GM12873 (cell line): Measurements from ENCODE around the gene VSTM2A.

Experiments used
- TF ChIP-seq, protein P1 (sequence below): IDR thresholded peaks from 2 replicates; pipeline ENCODE4 v1.5.1; 2012; ENCODE audit warnings: low read depth, mild to moderate bottlenecking, moderate library complexity, low read length, control low read depth; ENCODE audit not compliant: insufficient read depth; ENCODE audit errors: missing control alignments

The VSTM2A gene, protein sequence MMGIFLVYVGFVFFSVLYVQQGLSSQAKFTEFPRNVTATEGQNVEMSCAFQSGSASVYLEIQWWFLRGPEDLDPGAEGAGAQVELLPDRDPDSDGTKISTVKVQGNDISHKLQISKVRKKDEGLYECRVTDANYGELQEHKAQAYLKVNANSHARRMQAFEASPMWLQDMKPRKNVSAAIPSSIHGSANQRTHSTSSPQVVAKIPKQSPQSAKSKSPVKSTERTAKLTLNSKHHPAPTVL

DNA sequence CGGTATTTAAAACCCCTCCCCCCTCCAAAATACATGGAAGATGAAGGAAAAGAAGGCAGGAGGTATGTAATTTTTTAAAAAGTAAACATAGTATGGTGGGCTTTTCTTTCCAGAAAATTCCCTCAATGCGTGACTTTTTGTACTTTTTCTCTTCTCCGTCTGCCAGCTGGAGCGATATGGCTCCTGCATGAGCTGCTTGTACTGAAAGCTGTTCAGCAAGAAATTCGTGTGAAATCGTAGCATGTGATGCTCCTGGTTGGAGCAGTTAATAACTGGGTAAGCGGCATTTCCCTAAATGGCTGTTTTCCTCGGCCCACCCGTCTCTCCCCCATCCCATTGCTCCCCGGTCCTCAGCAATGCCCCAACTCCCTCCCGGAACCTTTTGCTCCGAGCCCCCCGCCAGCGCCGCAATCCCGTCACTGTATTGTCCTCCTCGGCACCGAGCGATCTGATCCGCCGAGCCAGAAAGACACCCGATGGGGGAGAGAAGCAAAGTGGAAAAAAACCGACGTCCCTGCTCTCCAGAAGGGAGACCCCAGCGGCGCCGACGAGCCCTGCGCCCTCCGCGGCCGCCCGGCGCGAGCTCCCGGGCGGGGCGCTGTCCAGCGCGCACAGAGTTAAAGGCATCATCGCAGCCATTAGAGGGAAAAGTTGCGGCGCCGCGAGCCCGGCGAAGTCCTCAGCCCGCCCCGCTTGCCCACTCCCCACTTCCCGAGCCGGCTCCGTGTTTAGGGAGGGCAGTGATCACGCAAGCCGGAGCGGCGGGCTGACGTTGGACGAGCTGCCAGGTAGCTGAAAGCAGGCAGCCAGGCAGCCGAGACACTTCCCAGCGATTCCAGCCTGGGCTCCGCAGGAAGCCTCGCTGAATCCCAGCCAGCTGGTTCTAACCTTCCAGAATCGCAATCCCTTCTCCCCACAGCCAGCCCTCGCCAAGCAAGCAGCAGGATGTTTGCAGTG is at the start of gene VSTM2A:
VSTM2A (plus strand) TSS at position 707 of the 957 bp plus-strand sequence. CDS start 356 bp downstream, outside the sequence.
- TF ChIP-seq, protein P1, sequence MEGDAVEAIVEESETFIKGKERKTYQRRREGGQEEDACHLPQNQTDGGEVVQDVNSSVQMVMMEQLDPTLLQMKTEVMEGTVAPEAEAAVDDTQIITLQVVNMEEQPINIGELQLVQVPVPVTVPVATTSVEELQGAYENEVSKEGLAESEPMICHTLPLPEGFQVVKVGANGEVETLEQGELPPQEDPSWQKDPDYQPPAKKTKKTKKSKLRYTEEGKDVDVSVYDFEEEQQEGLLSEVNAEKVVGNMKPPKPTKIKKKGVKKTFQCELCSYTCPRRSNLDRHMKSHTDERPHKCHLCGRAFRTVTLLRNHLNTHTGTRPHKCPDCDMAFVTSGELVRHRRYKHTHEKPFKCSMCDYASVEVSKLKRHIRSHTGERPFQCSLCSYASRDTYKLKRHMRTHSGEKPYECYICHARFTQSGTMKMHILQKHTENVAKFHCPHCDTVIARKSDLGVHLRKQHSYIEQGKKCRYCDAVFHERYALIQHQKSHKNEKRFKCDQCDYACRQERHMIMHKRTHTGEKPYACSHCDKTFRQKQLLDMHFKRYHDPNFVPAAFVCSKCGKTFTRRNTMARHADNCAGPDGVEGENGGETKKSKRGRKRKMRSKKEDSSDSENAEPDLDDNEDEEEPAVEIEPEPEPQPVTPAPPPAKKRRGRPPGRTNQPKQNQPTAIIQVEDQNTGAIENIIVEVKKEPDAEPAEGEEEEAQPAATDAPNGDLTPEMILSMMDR = no peak

DNA sequence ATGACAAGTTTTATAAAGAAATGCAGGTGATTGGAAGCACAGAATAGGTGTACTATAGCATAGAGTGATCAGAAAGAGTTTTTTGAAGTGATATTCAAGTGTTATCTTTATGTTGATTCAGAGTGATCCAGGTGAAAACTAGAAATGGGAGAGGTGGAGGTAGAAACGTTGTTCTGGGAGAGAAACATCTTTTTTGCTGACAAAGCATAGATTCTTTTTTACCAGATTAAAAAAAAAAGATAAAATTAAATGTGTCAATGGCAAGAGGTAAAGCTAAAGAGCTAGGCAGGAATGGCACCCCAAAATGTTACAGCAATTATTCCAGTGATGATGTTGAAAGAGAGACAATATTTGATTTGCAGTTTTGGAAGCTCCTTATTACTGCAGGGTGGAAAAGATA is 12.6 kb upstream of the VSTM2A start:
- TF ChIP-seq, protein P1 = no peak

DNA sequence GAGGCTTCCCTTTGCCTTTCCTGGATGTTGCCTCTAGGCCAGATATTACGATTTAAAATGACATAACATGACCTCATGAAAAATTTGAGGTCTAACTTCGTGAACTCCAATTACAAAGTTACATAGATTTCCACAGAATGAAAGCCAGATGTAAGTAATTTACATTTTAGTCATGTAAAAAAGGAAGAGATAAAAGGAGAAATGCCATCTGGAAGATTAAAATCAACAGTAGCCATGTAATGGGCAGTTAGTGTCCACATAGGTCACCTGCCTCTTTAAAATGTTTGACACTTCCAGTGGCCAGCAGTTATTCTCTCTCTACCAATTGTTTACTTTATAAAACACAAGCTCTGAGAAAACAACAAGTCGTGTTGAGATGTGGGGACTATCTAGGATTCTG is 4.1 kb upstream of the VSTM2A start:
- TF ChIP-seq, protein P1 = no peak

GRCh38 chr7:54543051-54543488 is 895 bp downstream of the VSTM2A start:
- TF ChIP-seq, protein P1 = no peak

GRCh38 chr7:54544149-54544526 is 2.0 kb downstream of the VSTM2A start:
- TF ChIP-seq, protein P1 = no peak

GRCh38 chr7:54544527-54545240 is 2.5 kb downstream of the VSTM2A start:
- TF ChIP-seq, protein P1 = no peak

- TF ChIP-seq, protein P1 = no peak
Observed at GRCh38 chr7:54545241-54545563, 3.0 kb downstream of the VSTM2A start.
